WTC11 (cell line): ENCODE data around the gene XKR8.

Source experiments
- ATF3 ChIP-seq: sonication (generic); formaldehyde crosslinking; conservative IDR thresholded peaks from 2 replicates; pipeline ENCODE4 v1.8.1; 2022; ENCODE audit warnings: mild to moderate bottlenecking, missing genetic modification reagents
- CREB1 ChIP-seq: sonication (generic); formaldehyde crosslinking; IDR thresholded peaks from 2 replicates; pipeline ENCODE4 v1.8.0; 2023; ENCODE audit warnings: mild to moderate bottlenecking, missing genetic modification reagents
- CTCF ChIP-seq: fragments of 200-600 bp; IDR thresholded peaks from 2 replicates; pipeline ENCODE4 v1.8.0; 2022; ENCODE audit warnings: antibody characterized with exemption
- E2F5 ChIP-seq: sonication (generic); formaldehyde crosslinking; IDR thresholded peaks from 2 replicates; pipeline ENCODE4 v1.8.1; 2022; ENCODE audit warnings: mild to moderate bottlenecking, moderate library complexity, missing genetic modification reagents
- FOXJ3 ChIP-seq: sonication (generic); formaldehyde crosslinking; IDR thresholded peaks from 2 replicates; pipeline ENCODE4 v1.9.0; 2021; ENCODE audit warnings: missing genetic modification reagents, mild to moderate bottlenecking, borderline replicate concordance
- FOXP1 ChIP-seq: sonication (generic); formaldehyde crosslinking; IDR thresholded peaks from 2 replicates; pipeline ENCODE4 v1.8.0; 2022; ENCODE audit warnings: missing genetic modification reagents, mild to moderate bottlenecking, moderate library complexity, borderline replicate concordance
- FOXP4 ChIP-seq: sonication (generic); formaldehyde crosslinking; IDR thresholded peaks from 2 replicates; pipeline ENCODE4 v1.8.0; 2022; ENCODE audit warnings: mild to moderate bottlenecking, missing genetic modification reagents
- HMGXB4 ChIP-seq: sonication (generic); formaldehyde crosslinking; IDR thresholded peaks from 2 replicates; pipeline ENCODE4 v1.8.1; 2023; ENCODE audit warnings: mild to moderate bottlenecking, moderate library complexity, missing genetic modification reagents
- KAT7 ChIP-seq: sonication (generic); formaldehyde crosslinking; IDR thresholded peaks from 2 replicates; pipeline ENCODE4 v1.8.1; 2023; ENCODE audit warnings: missing genetic modification reagents, mild to moderate bottlenecking, borderline replicate concordance
- MAX ChIP-seq: sonication (generic); formaldehyde crosslinking; IDR thresholded peaks from 2 replicates; pipeline ENCODE4 v1.8.0; 2022; ENCODE audit warnings: mild to moderate bottlenecking, missing genetic modification reagents
- NR2C2 ChIP-seq: sonication (generic); formaldehyde crosslinking; IDR thresholded peaks from 2 replicates; pipeline ENCODE4 v1.8.0; 2022; ENCODE audit warnings: mild to moderate bottlenecking, missing genetic modification reagents
- TEAD4 ChIP-seq: sonication (generic); formaldehyde crosslinking; IDR thresholded peaks from 2 replicates; pipeline ENCODE4 v1.8.0; 2022; ENCODE audit warnings: mild to moderate bottlenecking, missing genetic modification reagents
- ZBTB43 ChIP-seq: sonication (generic); formaldehyde crosslinking; IDR thresholded peaks from 2 replicates; pipeline ENCODE4 v1.8.1; 2023; ENCODE audit warnings: mild to moderate bottlenecking, missing genetic modification reagents
- ZNF138 ChIP-seq: sonication (generic); formaldehyde crosslinking; conservative IDR thresholded peaks from 2 replicates; pipeline ENCODE4 v1.8.1; 2022; ENCODE audit warnings: mild to moderate bottlenecking, moderate library complexity, missing genetic modification reagents

GRCh38 chr1:27993241-27993640 is 33.5 kb downstream of the XKR8 start:
- no peak for TF ChIP-seq ZNF138 (CRISPR knock-in tag)
- no peak for TF ChIP-seq ATF3 (CRISPR knock-in tag)
- TF ChIP-seq CREB1 (CRISPR knock-in tag) = no peak
- TF ChIP-seq ZBTB43 = no peak
- no peak for TF ChIP-seq KAT7 (CRISPR knock-in tag)
- TF ChIP-seq FOXP4 (CRISPR knock-in tag) = no peak
- no peak for TF ChIP-seq CTCF
- TF ChIP-seq NR2C2 = no peak
- TF ChIP-seq E2F5 (CRISPR knock-in tag) = no peak
- TF ChIP-seq FOXJ3 (CRISPR knock-in tag) = no peak
- no peak for TF ChIP-seq FOXP1 (CRISPR knock-in tag)
- TF ChIP-seq HMGXB4 = no peak
- TF ChIP-seq TEAD4 (CRISPR knock-in tag) = no peak
- no peak for TF ChIP-seq MAX
